K562 (cell line): Measurements from ENCODE around the gene ARFGAP3. TPM values are rescaled to one million over a fixed set of nuclear protein-coding genes. Genes with fewer than 3 reads are reported as not detected.
A peak's percentile ranks its signal among the peaks of the same experiment; 100 is the strongest.
"Not testable (repeated sequence)": the region's sequence is repeated elsewhere in the genome, so short reads cannot be mapped to it uniquely, and the experiment has no call there.

ENCODE experiments used
- ATAC-seq: fragments of 200-7000 bp; cut with Tn5 transposase; 3 replicates; pipeline ENCODE4 v1.9.1; 2020; ENCODE audit warnings: moderate library complexity
- BruUV-seq: library from RNA; stranded (reverse); fragments of 400-500 nt; replicated peaks from 2 replicates; lab custom pipeline; 2021; lab: Mats Ljungman, UMichigan
- CTCF ChIA-PET: fragments of 300-600 bp; formaldehyde crosslinking; extraction: SDS; loops from one replicate; lab custom pipeline; 2021; ENCODE audit warnings: low intra/inter-chr PET ratio; lab: Yijun Ruan, JAX
- POLR2A ChIA-PET: fragments of 300-600, 350-650 bp; sonication (Branson Sonifier 250); formaldehyde crosslinking; extraction: SDS; loops from one replicate; lab custom pipeline; 2021; ENCODE audit warnings: antibody characterized with exemption, inconsistent platforms; lab: Yijun Ruan, JAX
- DNase-seq, 4 experiments: peaks; one replicate each; pipeline versions ENCODE4 v3.0.0 to v3.0.0-alpha.2; 2011 to 2018; ENCODE audit warnings: low spot score in 3 of 4, mixed read lengths in 3 of 4; ENCODE audit errors: extremely low read depth in 1 of 4
- FAIRE-seq: peaks from 2 replicates; lab custom pipeline; 2011; peaks lifted over from hg19 to GRCh38; lab: Jason Lieb, UNC
- H2AFZ ChIP-seq: 2 replicates; pipeline ENCODE4 v1.6.0; 2011; ENCODE audit warnings: low read depth, low read length, control low read depth, inconsistent platforms
- H3K27ac ChIP-seq: fragments of 200-600 bp; 3 replicates; pipeline ENCODE4 v1.8.0; 2011; ENCODE audit warnings: low read depth, mild to moderate bottlenecking, control low read depth, inconsistent platforms, low read length, moderate library complexity, mixed read lengths; ENCODE audit errors: extremely low read depth
- H3K27me3 ChIP-seq, 2 experiments: fragments of 300-600 bp in 1 of 2; 2 replicates in 1 of 2; 3 replicates in 1 of 2; pipeline versions ENCODE4 v1.6.0 to v1.8.0; 2011; ENCODE audit warnings: inconsistent platforms in 2 of 2, low read length in 2 of 2, mild to moderate bottlenecking in 1 of 2, mixed read lengths in 1 of 2, moderate library complexity in 1 of 2; ENCODE audit not compliant: control insufficient read depth in 2 of 2, insufficient read depth in 2 of 2
- H3K36me3 ChIP-seq: fragments of 300-600 bp; 3 replicates; pipeline ENCODE4 v1.8.0; 2011; ENCODE audit warnings: mild to moderate bottlenecking, low read length, inconsistent platforms; ENCODE audit not compliant: control insufficient read depth, insufficient read depth
- H3K4me1 ChIP-seq, 2 experiments: fragments of 200-600 bp in 1 of 2; replicated peaks in 1 of 2; 2 replicates in 1 of 2; 3 replicates in 1 of 2; pipeline versions ENCODE4 v1.5.1 to v1.8.0; 2011; ENCODE audit warnings: inconsistent platforms in 2 of 2, low read length in 2 of 2, mild to moderate bottlenecking in 1 of 2, mixed read lengths in 1 of 2, moderate library complexity in 1 of 2; ENCODE audit not compliant: control insufficient read depth in 2 of 2, insufficient read depth in 2 of 2
- H3K4me2 ChIP-seq: 2 replicates; pipeline ENCODE4 v1.6.1; 2011; ENCODE audit warnings: low read length, control low read depth, inconsistent platforms, mixed read lengths; ENCODE audit not compliant: insufficient read depth
- H3K4me3 ChIP-seq: fragments of 200-600 bp; sonication (generic), shearing (Covaris generic); 2 replicates; pipeline ENCODE4 v1.5.1; 2016; ENCODE audit warnings: control low read depth, inconsistent platforms
- H3K79me2 ChIP-seq: fragments of 200-600 bp; 3 replicates; pipeline ENCODE4 v1.8.0; 2011; ENCODE audit warnings: low read length, inconsistent platforms; ENCODE audit not compliant: control insufficient read depth, insufficient read depth
- H3K9ac ChIP-seq, 2 experiments: 2 replicates each; pipeline versions ENCODE4 v1.6.0 to v1.6.1; 2011; ENCODE audit warnings: low read depth in 2 of 2, low read length in 2 of 2, control low read depth in 1 of 2, inconsistent platforms in 1 of 2, mild to moderate bottlenecking in 1 of 2, mixed read lengths in 1 of 2; ENCODE audit not compliant: insufficient read depth in 1 of 2
- H3K9me1 ChIP-seq: one replicate; pipeline ENCODE4 v1.6.0; 2011; ENCODE audit warnings: inconsistent platforms, mild to moderate bottlenecking, low read length, moderate library complexity; ENCODE audit not compliant: control insufficient read depth, insufficient read depth
- H3K9me3 ChIP-seq: replicated peaks from 2 replicates; pipeline ENCODE4 v1.5.1; 2011; ENCODE audit warnings: low read depth, low read length, inconsistent platforms; ENCODE audit not compliant: control insufficient read depth, insufficient read depth
- H4K20me1 ChIP-seq: replicated peaks from 2 replicates; pipeline ENCODE4 v1.6.1; 2011; ENCODE audit warnings: low read length, inconsistent platforms, mixed read lengths; ENCODE audit not compliant: control insufficient read depth, insufficient read depth
- ADNP ChIP-seq: fragments of 200-800 bp; sonication (Bioruptor generic); IDR thresholded peaks from 2 replicates; pipeline ENCODE4 v1.6.1; 2016; ENCODE audit warnings: missing genetic modification characterization, missing compliant biosample characterization
- ATF6 ChIP-seq: sonication (generic); formaldehyde crosslinking; IDR thresholded peaks from 2 replicates; pipeline ENCODE4 v1.4.0; 2020; ENCODE audit warnings: mild to moderate bottlenecking, missing genetic modification reagents
- HIVEP1 ChIP-seq: fragments of 250-450 bp; sonication (Bioruptor Pico); IDR thresholded peaks from 2 replicates; pipeline ENCODE4 v1.4.0; 2020; ENCODE audit warnings: mild to moderate bottlenecking
- SMARCA5 ChIP-seq: fragments of 450-650 bp; IDR thresholded peaks from 2 replicates; pipeline ENCODE4 v1.6.1; 2016
- TSHZ1 ChIP-seq: fragments of 250-450 bp; sonication (Bioruptor Pico); IDR thresholded peaks from 2 replicates; pipeline ENCODE4 v1.4.0; 2020; ENCODE audit warnings: mild to moderate bottlenecking, moderate library complexity
- ZNF121 ChIP-seq: sonication (generic); formaldehyde crosslinking; conservative IDR thresholded peaks from 2 replicates; pipeline ENCODE4 v1.8.0; 2022; ENCODE audit warnings: missing genetic modification reagents
- WGBS: fragments of 100-300 bp; shearing (Covaris generic); methylation state at CpG from one replicate; pipeline ENCODE4 v1.1.6; 2016; ENCODE audit warnings: low coverage, mixed read lengths; ENCODE audit not compliant: insufficient coverage; ENCODE audit errors: missing lambda C conversion rate; 5-methylcytosine and 5-hydroxymethylcytosine counted together
- in situ Hi-C: fragments of 300-500 bp; cut with MboI; formaldehyde crosslinking; loops from 4 replicates; pipeline ENCODE4 v1.15.0; 2018; ENCODE audit warnings: inconsistent platforms, mixed read lengths
- intact Hi-C: fragments of 100-400 bp; cut with micrococcal nuclease; formaldehyde crosslinking; loops from 2 replicates; pipeline ENCODE4 v1.14.2; 2022
- polyA plus RNA-seq, 8 experiments: library from polyadenylated mRNA; depleted of rRNA in 4 of 8; stranded (reverse) in 5 of 8; unstranded in 3 of 8; fragments of >200 nt; fragmentation: Nextera tagmentation in 2 of 8; fragmentation: Illumina TruSeq in 1 of 8; extraction: Ambion mirVana in 2 of 8; extraction: Trizol in 1 of 8; gene quantifications; 2 replicates each; pipeline versions ENCODE4 v1.2.1 to v1.2.3, GENCODE V29; 2011 to 2014; ENCODE audit warnings: inconsistent platforms in 1 of 8, missing spikeins in 1 of 8
- total RNA-seq, 7 experiments: library from RNA; depleted of rRNA in 6 of 7; stranded (reverse); fragments of >200 nt in 6 of 7; fragmentation: Illumina TruSeq in 2 of 7; extraction: Trizol in 2 of 7; gene quantifications; 2 replicates each; pipeline versions ENCODE4 v1.2.1 to v1.2.3, GENCODE V29; 2011 to 2021; ENCODE audit warnings: low replicate concordance in 1 of 7

The ARFGAP3 gene
- total and polyA plus RNA-seq, 9 of the 15 experiments (the other 6 are each of a cell fraction or from before 2014, with no cell fraction given): 14.2 to 31.9 (median 22.7) TPM

- H3K4me1 ChIP-seq, H3K4me3 ChIP-seq, H3K9me3 ChIP-seq, H2AFZ ChIP-seq, H3K4me2 ChIP-seq, H3K27ac ChIP-seq, H3K27me3 ChIP-seq, FAIRE-seq, ATAC-seq, CTCF ChIA-PET, intact Hi-C loops, in situ Hi-C loops, BruUV-seq, DNase-seq, H3K79me2 ChIP-seq, H4K20me1 ChIP-seq, H3K9me1 ChIP-seq, H3K9ac ChIP-seq, H3K36me3 ChIP-seq: not testable (repeated sequence)
- 16% methylated on average over 7 of the region's 16 CpGs for WGBS
- POLR2A ChIA-PET: interaction anchor here (1.1 kb wide), 1 partner anchor 92 kb away, joined by 3 read pairs; no protein-coding TSS in a partner anchor
- TF ChIP-seq SMARCA5: 0 out of 2 replicates have a peak, but pooled peaks have one; percentile 12
- TF ChIP-seq ADNP (tag): peak; percentile 77
- peak; percentile 94 for TF ChIP-seq ZNF121 (CRISPR knock-in tag)
Measured at GRCh38 chr22:42755121-42755520, 102.0 kb downstream of the ARFGAP3 start.

- Histone ChIP-seq H3K27ac (no peak overlapping the region), H3K9ac (no peak overlapping the region), H3K4me2 (0 out of 2 replicates have a peak overlapping the region, but pooled peaks have one; percentile 14), H3K9me1 (no peaks in the 10 kb centered on the region), H3K4me3 (no peak overlapping the region), H3K79me2 (no peaks in the 10 kb centered on the region), H4K20me1 (no peaks in the 10 kb centered on the region), H2AFZ (no peak overlapping the region), H3K36me3 (no peaks in the 10 kb centered on the region), H3K27me3 (peaks cover 0 to 6% of the 10 kb centered on the region in 2 experiments; a peak in 2 of 5 replicates), H3K9me3 (no peaks in the 10 kb centered on the region), H3K4me1 (peaks cover 0 to 9% of the 10 kb centered on the region in 2 experiments; a peak in 4 of 5 replicates)
- 0% methylated on average over 3 of the region's 6 CpGs for WGBS
- DNase-seq (peak; percentile 42 to 78 (median 55)), ATAC-seq (peak; percentile 92), FAIRE-seq (peak; percentile 89)
- in situ Hi-C loops (no loop called here), intact Hi-C loops (no loop called here)
- BruUV-seq: no TSS peak
- POLR2A ChIA-PET: interaction anchor here (1.1 kb wide), 1 partner anchor 92 kb away, joined by 3 read pairs; no protein-coding TSS in a partner anchor
- CTCF ChIA-PET: no interaction called here
- TF ChIP-seq ATF6 (CRISPR knock-in tag) (no peak), TSHZ1 (no peak), HIVEP1 (no peak)
Measured at GRCh38 chr22:42754658-42755057, 102.4 kb downstream of the ARFGAP3 start.
